ENCODE measurements around the gene DIRAS3. TPM values are rescaled to one million over a fixed set of nuclear protein-coding genes. Genes with fewer than 3 reads are reported as not detected.

Gene DIRAS3
- total RNA-seq, 1 experiment from 2014 or later: not detected

Other genes with a start within 250 kb of the DIRAS3 start
- not detected in 2 replicates for gene GNG12, start 217.2 kb downstream of the DIRAS3 start, total RNA-seq (2014; rRNA removed; shearing (Covaris generic); ENCODE audit: low replicate concordance)
- gene WLS, start 181.9 kb upstream of the DIRAS3 start, total RNA-seq (2014; rRNA removed; shearing (Covaris generic); ENCODE audit: low replicate concordance): not detected in 2 replicates